WTC11 (cell line): ENCODE data around the gene RANBP17. TPM values are rescaled to one million over a fixed set of nuclear protein-coding genes. Genes with fewer than 3 reads are reported as not detected.
"Not testable (repeated sequence)": the region's sequence is repeated elsewhere in the genome, so short reads cannot be mapped to it uniquely, and the experiment has no call there.

Experiments used
- ATAC-seq: fragments of 200-7000 bp; cut with Tn5 transposase; 2 replicates; pipeline ENCODE4 v1.10.0; 2021; ENCODE audit warnings: mild to moderate bottlenecking, moderate library complexity
- CTCF ChIA-PET: fragments of 300-600 bp; sonication (Branson Sonifier 250); formaldehyde crosslinking; loops from one replicate; lab custom pipeline; 2021; ENCODE audit warnings: antibody characterized with exemption; lab: Charles Lee
- POLR2A ChIA-PET: fragments of 350-600 bp; sonication (Branson Sonifier 250); formaldehyde crosslinking; loops from one replicate; lab custom pipeline; 2021; ENCODE audit warnings: antibody characterized with exemption; lab: Charles Lee
- DNase-seq: peaks from one replicate; pipeline ENCODE4 v3.0.0; 2021; ENCODE audit warnings: low spot score
- H3K27ac Mint-ChIP-seq: 2 replicates; pipeline ENCODE4 v1.8.0; 2021; ENCODE audit warnings: mixed read lengths
- H3K27me3 Mint-ChIP-seq: 2 replicates; pipeline ENCODE4 v1.8.0; 2021; ENCODE audit warnings: low read depth, mild to moderate bottlenecking, moderate library complexity, mixed read lengths
- H3K36me3 Mint-ChIP-seq: 2 replicates; pipeline ENCODE4 v1.8.0; 2021; ENCODE audit warnings: mixed read lengths
- H3K4me1 Mint-ChIP-seq: 2 replicates; pipeline ENCODE4 v1.8.0; 2022; ENCODE audit warnings: mixed read lengths
- H3K4me3 Mint-ChIP-seq: 2 replicates; pipeline ENCODE4 v1.8.0; 2021; ENCODE audit warnings: mild to moderate bottlenecking, moderate library complexity, mixed read lengths
- H3K9me3 Mint-ChIP-seq: 2 replicates; pipeline ENCODE4 v1.8.0; 2021; ENCODE audit warnings: mixed read lengths
- CREB1 ChIP-seq: sonication (generic); formaldehyde crosslinking; IDR thresholded peaks from 2 replicates; pipeline ENCODE4 v1.8.0; 2023; ENCODE audit warnings: mild to moderate bottlenecking, missing genetic modification reagents
- ESRRA ChIP-seq: sonication (generic); formaldehyde crosslinking; IDR thresholded peaks from 2 replicates; pipeline ENCODE4 v1.8.1; 2022; ENCODE audit warnings: mild to moderate bottlenecking, missing genetic modification reagents, borderline replicate concordance
- FOXK1 ChIP-seq: sonication (generic); formaldehyde crosslinking; IDR thresholded peaks from 2 replicates; pipeline ENCODE4 v1.8.0; 2022; ENCODE audit warnings: mild to moderate bottlenecking, moderate library complexity, missing genetic modification reagents
- HMGA2 ChIP-seq: fragments of 250-450 bp; sonication (Bioruptor Pico); IDR thresholded peaks from 2 replicates; pipeline ENCODE4 v1.4.0; 2021; ENCODE audit warnings: mild to moderate bottlenecking, moderate library complexity
- NFATC4 ChIP-seq: fragments of 250-450 bp; sonication (Bioruptor Pico); IDR thresholded peaks from 2 replicates; pipeline ENCODE4 v1.9.0; 2021; ENCODE audit warnings: mild to moderate bottlenecking
- NR3C1 ChIP-seq: sonication (generic); formaldehyde crosslinking; conservative IDR thresholded peaks from 2 replicates; pipeline ENCODE4 v1.8.1; 2023; ENCODE audit warnings: low read depth, mild to moderate bottlenecking, missing genetic modification reagents
- OVOL2 ChIP-seq: fragments of 250-450 bp; sonication (Bioruptor Pico); IDR thresholded peaks from 2 replicates; pipeline ENCODE4 v1.9.0; 2021; ENCODE audit warnings: mild to moderate bottlenecking, borderline replicate concordance
- RELA ChIP-seq: sonication (generic); formaldehyde crosslinking; IDR thresholded peaks from 2 replicates; pipeline ENCODE4 v1.8.1; 2022; ENCODE audit warnings: missing genetic modification reagents, mild to moderate bottlenecking, borderline replicate concordance
- ZNF138 ChIP-seq: sonication (generic); formaldehyde crosslinking; conservative IDR thresholded peaks from 2 replicates; pipeline ENCODE4 v1.8.1; 2022; ENCODE audit warnings: mild to moderate bottlenecking, moderate library complexity, missing genetic modification reagents
- ZNF232 ChIP-seq: sonication (generic); formaldehyde crosslinking; IDR thresholded peaks from 2 replicates; pipeline ENCODE4 v1.8.0; 2022; ENCODE audit warnings: mild to moderate bottlenecking, missing genetic modification reagents
- ZNF396 ChIP-seq: fragments of 250-450 bp; sonication (Bioruptor Pico); IDR thresholded peaks from 2 replicates; pipeline ENCODE4 v1.8.0; 2021; ENCODE audit warnings: mild to moderate bottlenecking, moderate library complexity, borderline replicate concordance
- ZNF671 ChIP-seq: fragments of 250-450 bp; sonication (Bioruptor Pico); IDR thresholded peaks from 2 replicates; pipeline ENCODE4 v1.8.0; 2021; ENCODE audit warnings: mild to moderate bottlenecking
- total RNA-seq: library from RNA; stranded (reverse); gene quantifications from 3 replicates; pipeline ENCODE4 v1.2.3, GENCODE V29; 2021
- TF ChIP-seq, protein P1 (sequence below): sonication (generic); formaldehyde crosslinking; conservative IDR thresholded peaks from 2 replicates; pipeline ENCODE4 v1.8.1; 2023; ENCODE audit warnings: mild to moderate bottlenecking, low read depth, missing genetic modification reagents, moderate library complexity
- TF ChIP-seq, protein P2 (sequence below): sonication (generic); formaldehyde crosslinking; IDR thresholded peaks from 2 replicates; pipeline ENCODE4 v1.8.1; 2023; ENCODE audit warnings: mild to moderate bottlenecking, missing genetic modification reagents, borderline replicate concordance
- TF ChIP-seq, protein P3 (sequence below): fragments of 250-450 bp; sonication (Bioruptor Pico); conservative IDR thresholded peaks from 2 replicates; pipeline ENCODE4 v1.9.0; 2021; ENCODE audit warnings: mild to moderate bottlenecking
- TF ChIP-seq, protein P4 (sequence below): sonication (generic); formaldehyde crosslinking; IDR thresholded peaks from 2 replicates; pipeline ENCODE4 v1.8.0; 2023; ENCODE audit warnings: mild to moderate bottlenecking, missing genetic modification reagents
- TF ChIP-seq, protein P5 (sequence below): fragments of 200-600 bp; IDR thresholded peaks from 2 replicates; pipeline ENCODE4 v1.8.0; 2022; ENCODE audit warnings: antibody characterized with exemption
- TF ChIP-seq, protein P6 (sequence below): sonication (generic); formaldehyde crosslinking; IDR thresholded peaks from 2 replicates; pipeline ENCODE4 v1.8.0; 2022; ENCODE audit warnings: mild to moderate bottlenecking, missing genetic modification reagents
- TF ChIP-seq, protein P7 (sequence below): fragments of 250-450 bp; sonication (Bioruptor Pico); IDR thresholded peaks from 2 replicates; pipeline ENCODE4 v1.9.0; 2021; ENCODE audit warnings: mild to moderate bottlenecking

RANBP17 gene
- total RNA-seq, 1 experiment from 2014 or later, result 23.1 TPM

DNA sequence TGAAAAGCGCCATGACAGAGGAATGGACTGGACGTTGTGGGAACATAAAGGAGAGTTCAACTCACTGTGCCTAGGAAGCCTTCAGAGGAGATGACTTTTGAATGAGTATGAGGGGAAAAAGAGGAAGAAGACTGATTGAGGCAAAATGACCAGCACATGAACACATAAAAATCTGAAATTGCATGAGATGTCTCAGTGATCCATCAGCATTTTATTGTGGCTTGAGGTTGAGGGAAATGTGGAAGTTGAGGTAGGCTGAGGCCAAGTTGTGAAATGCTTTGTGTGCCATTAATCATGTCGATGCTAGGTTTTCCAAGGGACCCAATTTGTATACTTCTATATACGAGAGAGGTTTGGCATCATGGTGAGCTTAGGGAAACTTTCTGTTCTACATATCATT, 306.4 kb downstream of the RANBP17 start:
- CTCF ChIA-PET, result no interaction called here
- ATAC-seq, result no peak
- POLR2A ChIA-PET, result no interaction called here
- peaks cover 9% of the 10 kb centered on the region for H3K4me1 Mint-ChIP-seq
- no peak overlapping the region for H3K27ac Mint-ChIP-seq
- H3K27me3 Mint-ChIP-seq, result no peaks in the 10 kb centered on the region
- TF ChIP-seq NR3C1 (CRISPR knock-in tag), result no peak
- TF ChIP-seq, protein P1, sequence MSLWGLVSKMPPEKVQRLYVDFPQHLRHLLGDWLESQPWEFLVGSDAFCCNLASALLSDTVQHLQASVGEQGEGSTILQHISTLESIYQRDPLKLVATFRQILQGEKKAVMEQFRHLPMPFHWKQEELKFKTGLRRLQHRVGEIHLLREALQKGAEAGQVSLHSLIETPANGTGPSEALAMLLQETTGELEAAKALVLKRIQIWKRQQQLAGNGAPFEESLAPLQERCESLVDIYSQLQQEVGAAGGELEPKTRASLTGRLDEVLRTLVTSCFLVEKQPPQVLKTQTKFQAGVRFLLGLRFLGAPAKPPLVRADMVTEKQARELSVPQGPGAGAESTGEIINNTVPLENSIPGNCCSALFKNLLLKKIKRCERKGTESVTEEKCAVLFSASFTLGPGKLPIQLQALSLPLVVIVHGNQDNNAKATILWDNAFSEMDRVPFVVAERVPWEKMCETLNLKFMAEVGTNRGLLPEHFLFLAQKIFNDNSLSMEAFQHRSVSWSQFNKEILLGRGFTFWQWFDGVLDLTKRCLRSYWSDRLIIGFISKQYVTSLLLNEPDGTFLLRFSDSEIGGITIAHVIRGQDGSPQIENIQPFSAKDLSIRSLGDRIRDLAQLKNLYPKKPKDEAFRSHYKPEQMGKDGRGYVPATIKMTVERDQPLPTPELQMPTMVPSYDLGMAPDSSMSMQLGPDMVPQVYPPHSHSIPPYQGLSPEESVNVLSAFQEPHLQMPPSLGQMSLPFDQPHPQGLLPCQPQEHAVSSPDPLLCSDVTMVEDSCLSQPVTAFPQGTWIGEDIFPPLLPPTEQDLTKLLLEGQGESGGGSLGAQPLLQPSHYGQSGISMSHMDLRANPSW (CRISPR knock-in tag), result no peak
- TF ChIP-seq, protein P2, sequence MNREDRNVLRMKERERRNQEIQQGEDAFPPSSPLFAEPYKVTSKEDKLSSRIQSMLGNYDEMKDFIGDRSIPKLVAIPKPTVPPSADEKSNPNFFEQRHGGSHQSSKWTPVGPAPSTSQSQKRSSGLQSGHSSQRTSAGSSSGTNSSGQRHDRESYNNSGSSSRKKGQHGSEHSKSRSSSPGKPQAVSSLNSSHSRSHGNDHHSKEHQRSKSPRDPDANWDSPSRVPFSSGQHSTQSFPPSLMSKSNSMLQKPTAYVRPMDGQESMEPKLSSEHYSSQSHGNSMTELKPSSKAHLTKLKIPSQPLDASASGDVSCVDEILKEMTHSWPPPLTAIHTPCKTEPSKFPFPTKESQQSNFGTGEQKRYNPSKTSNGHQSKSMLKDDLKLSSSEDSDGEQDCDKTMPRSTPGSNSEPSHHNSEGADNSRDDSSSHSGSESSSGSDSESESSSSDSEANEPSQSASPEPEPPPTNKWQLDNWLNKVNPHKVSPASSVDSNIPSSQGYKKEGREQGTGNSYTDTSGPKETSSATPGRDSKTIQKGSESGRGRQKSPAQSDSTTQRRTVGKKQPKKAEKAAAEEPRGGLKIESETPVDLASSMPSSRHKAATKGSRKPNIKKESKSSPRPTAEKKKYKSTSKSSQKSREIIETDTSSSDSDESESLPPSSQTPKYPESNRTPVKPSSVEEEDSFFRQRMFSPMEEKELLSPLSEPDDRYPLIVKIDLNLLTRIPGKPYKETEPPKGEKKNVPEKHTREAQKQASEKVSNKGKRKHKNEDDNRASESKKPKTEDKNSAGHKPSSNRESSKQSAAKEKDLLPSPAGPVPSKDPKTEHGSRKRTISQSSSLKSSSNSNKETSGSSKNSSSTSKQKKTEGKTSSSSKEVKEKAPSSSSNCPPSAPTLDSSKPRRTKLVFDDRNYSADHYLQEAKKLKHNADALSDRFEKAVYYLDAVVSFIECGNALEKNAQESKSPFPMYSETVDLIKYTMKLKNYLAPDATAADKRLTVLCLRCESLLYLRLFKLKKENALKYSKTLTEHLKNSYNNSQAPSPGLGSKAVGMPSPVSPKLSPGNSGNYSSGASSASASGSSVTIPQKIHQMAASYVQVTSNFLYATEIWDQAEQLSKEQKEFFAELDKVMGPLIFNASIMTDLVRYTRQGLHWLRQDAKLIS (CRISPR knock-in tag), result no peak
- TF ChIP-seq ZNF671 (CRISPR knock-in tag), result no peak
- TF ChIP-seq, protein P3, sequence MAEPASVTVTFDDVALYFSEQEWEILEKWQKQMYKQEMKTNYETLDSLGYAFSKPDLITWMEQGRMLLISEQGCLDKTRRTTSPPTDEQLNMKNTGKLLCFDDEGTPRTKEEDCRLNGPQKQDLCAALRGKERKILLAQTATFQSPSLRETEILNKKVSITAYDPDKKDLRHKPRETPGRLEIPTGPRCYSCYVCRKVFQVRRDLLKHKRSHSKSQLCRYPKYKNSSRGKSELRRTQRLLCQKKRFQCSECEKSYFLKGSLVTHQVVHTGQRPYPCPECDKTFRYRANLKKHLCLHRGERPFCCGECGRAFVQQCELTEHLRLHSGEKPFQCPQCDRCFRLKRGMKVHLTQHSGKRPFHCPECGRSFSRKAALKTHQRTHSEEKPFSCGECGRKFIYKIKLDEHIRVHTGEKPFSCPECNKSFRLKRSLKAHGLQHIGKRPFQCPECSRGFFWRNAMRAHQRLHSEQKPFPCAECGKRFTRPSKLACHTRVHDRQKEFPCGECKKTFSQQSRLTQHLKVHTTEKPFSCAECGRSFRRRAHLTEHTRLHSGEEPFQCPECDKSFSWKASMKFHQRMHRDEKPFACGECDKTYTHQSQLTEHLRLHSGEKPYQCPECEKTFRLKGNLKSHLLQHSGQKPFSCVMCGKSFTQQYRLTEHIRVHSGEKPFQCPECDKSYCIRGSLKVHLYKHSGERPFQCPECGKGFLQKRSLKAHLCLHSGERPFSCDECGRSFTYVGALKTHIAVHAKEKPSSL (CRISPR knock-in tag), result no peak
- TF ChIP-seq, protein P4, sequence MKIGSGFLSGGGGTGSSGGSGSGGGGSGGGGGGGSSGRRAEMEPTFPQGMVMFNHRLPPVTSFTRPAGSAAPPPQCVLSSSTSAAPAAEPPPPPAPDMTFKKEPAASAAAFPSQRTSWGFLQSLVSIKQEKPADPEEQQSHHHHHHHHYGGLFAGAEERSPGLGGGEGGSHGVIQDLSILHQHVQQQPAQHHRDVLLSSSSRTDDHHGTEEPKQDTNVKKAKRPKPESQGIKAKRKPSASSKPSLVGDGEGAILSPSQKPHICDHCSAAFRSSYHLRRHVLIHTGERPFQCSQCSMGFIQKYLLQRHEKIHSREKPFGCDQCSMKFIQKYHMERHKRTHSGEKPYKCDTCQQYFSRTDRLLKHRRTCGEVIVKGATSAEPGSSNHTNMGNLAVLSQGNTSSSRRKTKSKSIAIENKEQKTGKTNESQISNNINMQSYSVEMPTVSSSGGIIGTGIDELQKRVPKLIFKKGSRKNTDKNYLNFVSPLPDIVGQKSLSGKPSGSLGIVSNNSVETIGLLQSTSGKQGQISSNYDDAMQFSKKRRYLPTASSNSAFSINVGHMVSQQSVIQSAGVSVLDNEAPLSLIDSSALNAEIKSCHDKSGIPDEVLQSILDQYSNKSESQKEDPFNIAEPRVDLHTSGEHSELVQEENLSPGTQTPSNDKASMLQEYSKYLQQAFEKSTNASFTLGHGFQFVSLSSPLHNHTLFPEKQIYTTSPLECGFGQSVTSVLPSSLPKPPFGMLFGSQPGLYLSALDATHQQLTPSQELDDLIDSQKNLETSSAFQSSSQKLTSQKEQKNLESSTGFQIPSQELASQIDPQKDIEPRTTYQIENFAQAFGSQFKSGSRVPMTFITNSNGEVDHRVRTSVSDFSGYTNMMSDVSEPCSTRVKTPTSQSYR, result no peak
- TF ChIP-seq CREB1 (CRISPR knock-in tag), result no peak
- no peak for TF ChIP-seq OVOL2 (CRISPR knock-in tag)
- TF ChIP-seq ESRRA (CRISPR knock-in tag), result no peak
- TF ChIP-seq, protein P5, sequence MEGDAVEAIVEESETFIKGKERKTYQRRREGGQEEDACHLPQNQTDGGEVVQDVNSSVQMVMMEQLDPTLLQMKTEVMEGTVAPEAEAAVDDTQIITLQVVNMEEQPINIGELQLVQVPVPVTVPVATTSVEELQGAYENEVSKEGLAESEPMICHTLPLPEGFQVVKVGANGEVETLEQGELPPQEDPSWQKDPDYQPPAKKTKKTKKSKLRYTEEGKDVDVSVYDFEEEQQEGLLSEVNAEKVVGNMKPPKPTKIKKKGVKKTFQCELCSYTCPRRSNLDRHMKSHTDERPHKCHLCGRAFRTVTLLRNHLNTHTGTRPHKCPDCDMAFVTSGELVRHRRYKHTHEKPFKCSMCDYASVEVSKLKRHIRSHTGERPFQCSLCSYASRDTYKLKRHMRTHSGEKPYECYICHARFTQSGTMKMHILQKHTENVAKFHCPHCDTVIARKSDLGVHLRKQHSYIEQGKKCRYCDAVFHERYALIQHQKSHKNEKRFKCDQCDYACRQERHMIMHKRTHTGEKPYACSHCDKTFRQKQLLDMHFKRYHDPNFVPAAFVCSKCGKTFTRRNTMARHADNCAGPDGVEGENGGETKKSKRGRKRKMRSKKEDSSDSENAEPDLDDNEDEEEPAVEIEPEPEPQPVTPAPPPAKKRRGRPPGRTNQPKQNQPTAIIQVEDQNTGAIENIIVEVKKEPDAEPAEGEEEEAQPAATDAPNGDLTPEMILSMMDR, result no peak
- TF ChIP-seq ZNF396, result no peak
- no peak for TF ChIP-seq RELA (CRISPR knock-in tag)
- no peak for TF ChIP-seq ZNF232 (CRISPR knock-in tag)
- no peak for TF ChIP-seq FOXK1 (CRISPR knock-in tag)
- no peak for TF ChIP-seq NFATC4 (CRISPR knock-in tag)
- no peak for TF ChIP-seq HMGA2 (CRISPR knock-in tag)
- TF ChIP-seq, protein P6, sequence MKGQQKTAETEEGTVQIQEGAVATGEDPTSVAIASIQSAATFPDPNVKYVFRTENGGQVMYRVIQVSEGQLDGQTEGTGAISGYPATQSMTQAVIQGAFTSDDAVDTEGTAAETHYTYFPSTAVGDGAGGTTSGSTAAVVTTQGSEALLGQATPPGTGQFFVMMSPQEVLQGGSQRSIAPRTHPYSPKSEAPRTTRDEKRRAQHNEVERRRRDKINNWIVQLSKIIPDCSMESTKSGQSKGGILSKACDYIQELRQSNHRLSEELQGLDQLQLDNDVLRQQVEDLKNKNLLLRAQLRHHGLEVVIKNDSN (CRISPR knock-in tag), result no peak
- no peak for TF ChIP-seq ZNF138
- TF ChIP-seq, protein P7, sequence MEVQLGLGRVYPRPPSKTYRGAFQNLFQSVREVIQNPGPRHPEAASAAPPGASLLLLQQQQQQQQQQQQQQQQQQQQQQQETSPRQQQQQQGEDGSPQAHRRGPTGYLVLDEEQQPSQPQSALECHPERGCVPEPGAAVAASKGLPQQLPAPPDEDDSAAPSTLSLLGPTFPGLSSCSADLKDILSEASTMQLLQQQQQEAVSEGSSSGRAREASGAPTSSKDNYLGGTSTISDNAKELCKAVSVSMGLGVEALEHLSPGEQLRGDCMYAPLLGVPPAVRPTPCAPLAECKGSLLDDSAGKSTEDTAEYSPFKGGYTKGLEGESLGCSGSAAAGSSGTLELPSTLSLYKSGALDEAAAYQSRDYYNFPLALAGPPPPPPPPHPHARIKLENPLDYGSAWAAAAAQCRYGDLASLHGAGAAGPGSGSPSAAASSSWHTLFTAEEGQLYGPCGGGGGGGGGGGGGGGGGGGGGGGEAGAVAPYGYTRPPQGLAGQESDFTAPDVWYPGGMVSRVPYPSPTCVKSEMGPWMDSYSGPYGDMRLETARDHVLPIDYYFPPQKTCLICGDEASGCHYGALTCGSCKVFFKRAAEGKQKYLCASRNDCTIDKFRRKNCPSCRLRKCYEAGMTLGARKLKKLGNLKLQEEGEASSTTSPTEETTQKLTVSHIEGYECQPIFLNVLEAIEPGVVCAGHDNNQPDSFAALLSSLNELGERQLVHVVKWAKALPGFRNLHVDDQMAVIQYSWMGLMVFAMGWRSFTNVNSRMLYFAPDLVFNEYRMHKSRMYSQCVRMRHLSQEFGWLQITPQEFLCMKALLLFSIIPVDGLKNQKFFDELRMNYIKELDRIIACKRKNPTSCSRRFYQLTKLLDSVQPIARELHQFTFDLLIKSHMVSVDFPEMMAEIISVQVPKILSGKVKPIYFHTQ, result no peak
- H3K9me3 Mint-ChIP-seq, result no peaks in the 10 kb centered on the region
- no peaks in the 10 kb centered on the region for H3K36me3 Mint-ChIP-seq
- H3K4me3 Mint-ChIP-seq, result no peak overlapping the region
- DNase-seq, result no peak

DNA sequence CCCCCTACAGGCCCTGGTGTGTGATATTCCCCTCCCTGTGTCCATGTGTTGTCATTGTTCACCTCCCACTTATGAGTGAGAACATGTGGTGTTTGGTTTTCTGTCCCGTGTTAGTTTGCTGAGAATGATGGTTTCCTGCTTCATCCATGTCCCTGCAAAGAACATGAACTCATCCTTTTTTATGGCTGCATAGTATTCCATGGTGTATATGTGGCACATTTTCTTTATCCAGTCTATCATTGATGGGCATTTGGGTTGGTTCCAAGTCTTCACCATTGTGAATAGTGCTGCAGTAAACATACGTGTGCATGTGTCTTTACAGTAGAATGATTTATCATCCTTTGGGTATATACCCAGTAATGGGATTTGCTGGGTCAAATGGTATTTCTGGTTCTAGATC, 313.1 kb downstream of the RANBP17 start:
- DNase-seq, H3K4me1 Mint-ChIP-seq, H3K4me3 Mint-ChIP-seq, ATAC-seq, H3K36me3 Mint-ChIP-seq, H3K27ac Mint-ChIP-seq, CTCF ChIA-PET, POLR2A ChIA-PET, H3K27me3 Mint-ChIP-seq: not testable (repeated sequence)
- H3K9me3 Mint-ChIP-seq, result peaks cover 18% of the 10 kb centered on the region; the same call in 1 of the 2 replicates
